ENCODE data around the gene B3GNT8.

Gene B3GNT8

GRCh38 chr19:41424335-41425173 lies 2.6 kb downstream of the B3GNT8 start:
- no peak for TF ChIP-seq ZNF8 (CRISPR knock-in tag; IDR thresholded peaks at IDR 0.05)
- TF ChIP-seq, protein P1, sequence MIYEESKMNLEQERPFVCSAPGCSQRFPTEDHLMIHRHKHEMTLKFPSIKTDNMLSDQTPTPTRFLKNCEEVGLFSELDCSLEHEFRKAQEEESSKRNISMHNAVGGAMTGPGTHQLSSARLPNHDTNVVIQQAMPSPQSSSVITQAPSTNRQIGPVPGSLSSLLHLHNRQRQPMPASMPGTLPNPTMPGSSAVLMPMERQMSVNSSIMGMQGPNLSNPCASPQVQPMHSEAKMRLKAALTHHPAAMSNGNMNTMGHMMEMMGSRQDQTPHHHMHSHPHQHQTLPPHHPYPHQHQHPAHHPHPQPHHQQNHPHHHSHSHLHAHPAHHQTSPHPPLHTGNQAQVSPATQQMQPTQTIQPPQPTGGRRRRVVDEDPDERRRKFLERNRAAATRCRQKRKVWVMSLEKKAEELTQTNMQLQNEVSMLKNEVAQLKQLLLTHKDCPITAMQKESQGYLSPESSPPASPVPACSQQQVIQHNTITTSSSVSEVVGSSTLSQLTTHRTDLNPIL (CRISPR knock-in tag; IDR thresholded peaks at IDR 0.05; ENCODE audit: low read depth) = no peak
- no peak for TF ChIP-seq ZFP30 (CRISPR knock-in tag; IDR thresholded peaks at IDR 0.05)
- TF ChIP-seq, protein P2, sequence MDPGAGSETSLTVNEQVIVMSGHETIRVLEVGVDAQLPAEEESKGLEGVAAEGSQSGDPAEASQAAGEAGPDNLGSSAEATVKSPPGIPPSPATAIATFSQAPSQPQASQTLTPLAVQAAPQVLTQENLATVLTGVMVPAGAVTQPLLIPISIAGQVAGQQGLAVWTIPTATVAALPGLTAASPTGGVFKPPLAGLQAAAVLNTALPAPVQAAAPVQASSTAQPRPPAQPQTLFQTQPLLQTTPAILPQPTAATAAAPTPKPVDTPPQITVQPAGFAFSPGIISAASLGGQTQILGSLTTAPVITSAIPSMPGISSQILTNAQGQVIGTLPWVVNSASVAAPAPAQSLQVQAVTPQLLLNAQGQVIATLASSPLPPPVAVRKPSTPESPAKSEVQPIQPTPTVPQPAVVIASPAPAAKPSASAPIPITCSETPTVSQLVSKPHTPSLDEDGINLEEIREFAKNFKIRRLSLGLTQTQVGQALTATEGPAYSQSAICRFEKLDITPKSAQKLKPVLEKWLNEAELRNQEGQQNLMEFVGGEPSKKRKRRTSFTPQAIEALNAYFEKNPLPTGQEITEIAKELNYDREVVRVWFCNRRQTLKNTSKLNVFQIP (CRISPR knock-in tag; IDR thresholded peaks at IDR 0.05; ENCODE audit: borderline replicate concordance, low read depth) = no peak
- TF ChIP-seq ISL1 (CRISPR knock-in tag; IDR thresholded peaks at IDR 0.05) = no peak
- no peak for TF ChIP-seq CSDC2 (CRISPR knock-in tag; IDR thresholded peaks at IDR 0.05)
- TF ChIP-seq PPARA (CRISPR knock-in tag; IDR thresholded peaks at IDR 0.05; ENCODE audit: borderline replicate concordance) = no peak
- TF ChIP-seq TCF4 (CRISPR knock-in tag; IDR thresholded peaks at IDR 0.05; ENCODE audit: borderline replicate concordance) = no peak
- TF ChIP-seq PATZ1 (CRISPR knock-in tag; IDR thresholded peaks at IDR 0.05; ENCODE audit: borderline replicate concordance) = no peak
- no peak for TF ChIP-seq OSR1 (CRISPR knock-in tag; IDR thresholded peaks at IDR 0.05)
- TF ChIP-seq ESRRG (CRISPR knock-in tag; IDR thresholded peaks at IDR 0.05) = no peak
- TF ChIP-seq ZC3H10 (CRISPR knock-in tag; IDR thresholded peaks at IDR 0.05) = no peak
- TF ChIP-seq CSRNP3 (CRISPR knock-in tag; IDR thresholded peaks at IDR 0.05) = no peak
- ATAC-seq = no peak

- TF ChIP-seq ARNTL (CRISPR knock-in tag; IDR thresholded peaks at IDR 0.05; ENCODE audit: borderline replicate concordance, low read depth) (no peak), BACH2 (CRISPR knock-in tag; IDR thresholded peaks at IDR 0.05; ENCODE audit: borderline replicate concordance) (no peak), ISL1 (CRISPR knock-in tag; IDR thresholded peaks at IDR 0.05) (no peak), SNAI2 (CRISPR knock-in tag; IDR thresholded peaks at IDR 0.05) (no peak)
These were observed 4.2 kb downstream of the B3GNT8 start for GRCh38 chr19:41422955-41423354.

GRCh38 chr19:41422456-41422855 lies 4.7 kb downstream of the B3GNT8 start:
- no peak for TF ChIP-seq ZFP30 (CRISPR knock-in tag; IDR thresholded peaks at IDR 0.05)
- no peak for ATAC-seq

More at GRCh38 chr19:41422955-41423354, 4.2 kb downstream of the B3GNT8 start:
- ATAC-seq = no peak

GRCh38 chr19:41421973-41422372 lies 5.2 kb downstream of the B3GNT8 start:
- no peak for ATAC-seq
- TF ChIP-seq ZFP3 (CRISPR knock-in tag; IDR thresholded peaks at IDR 0.05) (no peak), ISL1 (CRISPR knock-in tag; IDR thresholded peaks at IDR 0.05) (no peak), TCF4 (CRISPR knock-in tag; IDR thresholded peaks at IDR 0.05; ENCODE audit: borderline replicate concordance) (no peak), ESRRG (CRISPR knock-in tag; IDR thresholded peaks at IDR 0.05) (no peak), ZFP30 (CRISPR knock-in tag; IDR thresholded peaks at IDR 0.05) (no peak), OSR1 (CRISPR knock-in tag; IDR thresholded peaks at IDR 0.05) (no peak), ZNF70 (CRISPR knock-in tag; IDR thresholded peaks at IDR 0.05) (no peak), SNAI2 (CRISPR knock-in tag; IDR thresholded peaks at IDR 0.05) (no peak), TOX (CRISPR knock-in tag; IDR thresholded peaks at IDR 0.05; ENCODE audit: borderline replicate concordance) (no peak), ARNTL (CRISPR knock-in tag; IDR thresholded peaks at IDR 0.05; ENCODE audit: borderline replicate concordance, low read depth) (no peak), ZNF8 (CRISPR knock-in tag; IDR thresholded peaks at IDR 0.05) (no peak), GLIS3 (CRISPR knock-in tag; IDR thresholded peaks at IDR 0.05) (no peak)
- TF ChIP-seq, protein P1 (CRISPR knock-in tag; IDR thresholded peaks at IDR 0.05; ENCODE audit: low read depth) = no peak

Data from SK-N-SH treated with all-trans-retinoic acid at 6 μM for 48 hours (cell line).